HG02642 (cell line): ENCODE data around the gene RAD51B.
A peak's percentile ranks its signal among the peaks of the same experiment; 100 is the strongest.

Source experiments
- ATAC-seq: cut with Tn5 transposase; IDR thresholded peaks from one replicate; pipeline ENCODE4 v1.9.1; 2021; ENCODE audit warnings: mild to moderate bottlenecking; ENCODE audit not compliant: unreplicated experiment, poor library complexity

RAD51B gene

GRCh38 chr14:68331426-68331825, 511.8 kb downstream of the RAD51B start:
- no peak for ATAC-seq

GRCh38 chr14:68331991-68332390, 512.4 kb downstream of the RAD51B start:
- ATAC-seq: no peak

GRCh38 chr14:68333262-68333661, 513.7 kb downstream of the RAD51B start:
- no peak for ATAC-seq

- ATAC-seq: no peak
Measured at GRCh38 chr14:68335312-68335711, 515.7 kb downstream of the RAD51B start.

- ATAC-seq: no peak
Measured at GRCh38 chr14:68336165-68336564, 516.6 kb downstream of the RAD51B start.

- ATAC-seq: no peak
Measured at GRCh38 chr14:68337279-68337678, 517.7 kb downstream of the RAD51B start.

- ATAC-seq: no peak
Measured at GRCh38 chr14:68340262-68340661, 520.7 kb downstream of the RAD51B start.

GRCh38 chr14:68341411-68342212, 522.0 kb downstream of the RAD51B start:
- ATAC-seq: peak; percentile 54

GRCh38 chr14:68342216-68342763, 522.7 kb downstream of the RAD51B start:
- peak; percentile 12 for ATAC-seq

GRCh38 chr14:68343534-68344118, 524.0 kb downstream of the RAD51B start:
- ATAC-seq: no peak

- no peak for ATAC-seq
Measured at GRCh38 chr14:68345738-68346137, 526.2 kb downstream of the RAD51B start.

- ATAC-seq: no peak
Measured at GRCh38 chr14:68346556-68347343, 527.2 kb downstream of the RAD51B start.

- ATAC-seq: no peak
Measured at GRCh38 chr14:68349900-68350629, 530.5 kb downstream of the RAD51B start.

GRCh38 chr14:68355415-68355814, 535.8 kb downstream of the RAD51B start:
- ATAC-seq: no peak

- ATAC-seq: no peak
Measured at GRCh38 chr14:68357777-68358176, 538.2 kb downstream of the RAD51B start.

- ATAC-seq: no peak
Measured at GRCh38 chr14:68358500-68358899, 538.9 kb downstream of the RAD51B start.

- ATAC-seq: no peak
Measured at GRCh38 chr14:68359022-68359836, 539.6 kb downstream of the RAD51B start.

- no peak for ATAC-seq
Measured at GRCh38 chr14:68359837-68360552, 540.4 kb downstream of the RAD51B start.

- no peak for ATAC-seq
Measured at GRCh38 chr14:68361231-68361630, 541.7 kb downstream of the RAD51B start.
